HCT116 (cell line): Measurements from ENCODE around the gene ACTBL2. TPM values are rescaled to one million over a fixed set of nuclear protein-coding genes. Genes with fewer than 3 reads are reported as not detected.

Source experiments
- ATAC-seq: fragments of 200-7000 bp; cut with Tn5 transposase; 2 replicates; pipeline ENCODE4 v1.9.1; 2020; ENCODE audit warnings: mild to moderate bottlenecking, moderate library complexity
- BruUV-seq: library from RNA; stranded (reverse); fragments of 400-500 nt; replicated peaks from 2 replicates; lab custom pipeline; 2021; lab: Mats Ljungman, UMichigan
- CTCF ChIA-PET: fragments of 300-600 bp; sonication (Branson Sonifier 250); formaldehyde crosslinking; loops from one replicate; lab custom pipeline; 2021; ENCODE audit warnings: antibody characterized with exemption; lab: Charles Lee
- POLR2A ChIA-PET: fragments of 300-600, 350-600 bp; sonication (Branson Sonifier 250); formaldehyde crosslinking; loops from one replicate; lab custom pipeline; 2021; ENCODE audit warnings: antibody characterized with exemption; lab: Charles Lee
- RAD21 ChIA-PET, 2 experiments: fragments of 300-600 bp; sonication (Branson Sonifier 250); formaldehyde crosslinking; loops; one replicate each; lab custom pipeline; 2023; ENCODE audit warnings: low total read pairs in 2 of 2; ENCODE audit not compliant: uncharacterized antibody in 2 of 2, unreplicated experiment in 2 of 2, low non-redundant PET in 1 of 2; lab: Charles Lee
- DNase-seq: peaks from one replicate; pipeline ENCODE4 v3.0.0-alpha.2; 2010; ENCODE audit warnings: low read depth, low spot score
- H2AFZ ChIP-seq: fragments of 200-600 bp; shearing (Covaris generic), sonication (generic); 2 replicates; pipeline ENCODE4 v1.6.1; 2017; ENCODE audit warnings: low read depth, mixed run types, mixed read lengths, antibody characterized with exemption, low read length; ENCODE audit not compliant: poor library complexity, severe bottlenecking
- H3K27ac ChIP-seq: 2 replicates; pipeline ENCODE4 v1.5.1; 2012; ENCODE audit warnings: low read depth, low read length
- H3K27me3 ChIP-seq: fragments of 200-600 bp; sonication (generic); 2 replicates; pipeline ENCODE4 v1.6.1; 2016; ENCODE audit warnings: mixed run types, low read length, mixed read lengths; ENCODE audit not compliant: insufficient read depth
- H3K36me3 ChIP-seq, 2 experiments: fragments of 200-500 bp in 1 of 2; fragments of 200-600 bp in 1 of 2; sonication (Bioruptor generic) in 1 of 2; sonication (generic) in 1 of 2; 2 replicates each; pipeline versions ENCODE4 v1.5.1 to v1.6.1; 2014 to 2016; ENCODE audit warnings: low read length in 2 of 2, inconsistent platforms in 1 of 2, mixed read lengths in 1 of 2, mixed run types in 1 of 2; ENCODE audit not compliant: insufficient read depth in 2 of 2, control insufficient read depth in 1 of 2
- H3K4me1 ChIP-seq, 2 experiments: fragments of 200-600 bp in 1 of 2; sonication (generic) in 1 of 2; 2 replicates each; pipeline versions ENCODE4 v1.5.1 to v1.6.1; 2012 to 2017; ENCODE audit warnings: low read length in 2 of 2, inconsistent platforms in 1 of 2, mild to moderate bottlenecking in 1 of 2, mixed read lengths in 1 of 2, mixed run types in 1 of 2, moderate library complexity in 1 of 2; ENCODE audit not compliant: insufficient read depth in 2 of 2, control insufficient read depth in 1 of 2
- H3K4me2 ChIP-seq: fragments of 200-600 bp; sonication (generic); 2 replicates; pipeline ENCODE4 v1.6.1; 2017; ENCODE audit warnings: mixed run types, low read length, mixed read lengths
- H3K4me3 ChIP-seq, 2 experiments: fragments of 200-600 bp in 1 of 2; sonication (generic) in 1 of 2; replicated peaks in 1 of 2; 2 replicates each; pipeline ENCODE4 v1.5.1; 2011 to 2016; ENCODE audit warnings: low read length in 2 of 2, control low read depth in 1 of 2, low read depth in 1 of 2, mild to moderate bottlenecking in 1 of 2, mixed read lengths in 1 of 2, mixed run types in 1 of 2
- H3K79me2 ChIP-seq: fragments of 200-600 bp; sonication (generic); 2 replicates; pipeline ENCODE4 v1.6.1; 2017; ENCODE audit warnings: mild to moderate bottlenecking, mixed run types, low read length, moderate library complexity, mixed read lengths; ENCODE audit not compliant: insufficient read depth
- H3K9ac ChIP-seq: fragments of 200-600 bp; sonication (generic); 2 replicates; pipeline ENCODE4 v1.6.1; 2016; ENCODE audit warnings: low read length, mixed read lengths
- H3K9me2 ChIP-seq: fragments of 200-600 bp; sonication (generic), shearing (Covaris generic); 2 replicates; pipeline ENCODE4 v1.6.1; 2017; ENCODE audit warnings: mixed run types, mild to moderate bottlenecking, moderate library complexity; ENCODE audit not compliant: insufficient read depth
- H3K9me3 ChIP-seq, 2 experiments: fragments of 200-500 bp in 1 of 2; fragments of 200-600 bp in 1 of 2; sonication (Bioruptor generic) in 1 of 2; sonication (generic) in 1 of 2; 2 replicates each; pipeline ENCODE4 v1.6.1; 2014 to 2017; ENCODE audit warnings: low read length in 2 of 2, mixed read lengths in 2 of 2, inconsistent platforms in 1 of 2, low read depth in 1 of 2, mild to moderate bottlenecking in 1 of 2, mixed run types in 1 of 2, moderate library complexity in 1 of 2; ENCODE audit not compliant: control insufficient read depth in 1 of 2, insufficient read depth in 1 of 2
- H4K20me1 ChIP-seq: fragments of 200-600 bp; sonication (generic), shearing (Covaris generic); 2 replicates; pipeline ENCODE4 v1.6.1; 2017; ENCODE audit warnings: mixed run types, mild to moderate bottlenecking, moderate library complexity; ENCODE audit not compliant: insufficient read depth
- CBX3 ChIP-seq: IDR thresholded peaks from 2 replicates; pipeline ENCODE4 v1.6.1; 2012; ENCODE audit warnings: low read depth
- CEBPB ChIP-seq: IDR thresholded peaks from 2 replicates; pipeline ENCODE4 v1.6.1; 2012; ENCODE audit warnings: low read depth
- EGR1 ChIP-seq: IDR thresholded peaks from 2 replicates; pipeline ENCODE4 v1.6.1; 2012; ENCODE audit warnings: low read depth
- ELF1 ChIP-seq: IDR thresholded peaks from 2 replicates; pipeline ENCODE4 v1.6.1; 2012; ENCODE audit warnings: low read depth, borderline replicate concordance
- FOSL1 ChIP-seq: IDR thresholded peaks from 2 replicates; pipeline ENCODE4 v1.6.1; 2012; ENCODE audit warnings: low read depth
- JUND ChIP-seq: IDR thresholded peaks from 2 replicates; pipeline ENCODE4 v1.6.1; 2012
- POLR2A ChIP-seq: IDR thresholded peaks from 2 replicates; pipeline ENCODE4 v1.7.0; 2011; ENCODE audit warnings: borderline replicate concordance; ENCODE audit not compliant: insufficient read depth, insufficient read length; ENCODE audit errors: extremely low read depth
- POLR2AphosphoS5 ChIP-seq: IDR thresholded peaks from 2 replicates; pipeline ENCODE4 v1.6.1; 2011; ENCODE audit warnings: mild to moderate bottlenecking, low read depth, low read length, moderate library complexity
- RAD21 ChIP-seq: IDR thresholded peaks from 2 replicates; pipeline ENCODE4 v1.6.1; 2012; ENCODE audit warnings: low read depth, mild to moderate bottlenecking
- SIN3A ChIP-seq: IDR thresholded peaks from 2 replicates; pipeline ENCODE4 v1.6.1; 2012; ENCODE audit warnings: low read depth
- SP1 ChIP-seq: IDR thresholded peaks from 2 replicates; pipeline ENCODE4 v1.6.1; 2012; ENCODE audit warnings: low read depth
- SRF ChIP-seq: IDR thresholded peaks from 2 replicates; pipeline ENCODE4 v1.6.1; 2012; ENCODE audit warnings: low read depth
- TCF7L2 ChIP-seq: IDR thresholded peaks from 2 replicates; pipeline ENCODE4 v1.7.0; 2011; ENCODE audit warnings: borderline replicate concordance, inconsistent platforms; ENCODE audit not compliant: insufficient read depth, insufficient read length; ENCODE audit errors: extremely low read depth
- YY1 ChIP-seq: IDR thresholded peaks from 2 replicates; pipeline ENCODE4 v1.6.1; 2011; ENCODE audit warnings: low read length, low read depth, moderate library complexity, mild to moderate bottlenecking; ENCODE audit not compliant: insufficient replicate concordance; ENCODE audit errors: extremely low read depth
- ZFX ChIP-seq: fragments of 450-650 bp; IDR thresholded peaks from 2 replicates; pipeline ENCODE4 v1.6.1; 2017
- ZNF274 ChIP-seq: fragments of 200-500 bp; sonication (Bioruptor generic); IDR thresholded peaks from 2 replicates; pipeline ENCODE4 v1.6.1; 2014; ENCODE audit warnings: mild to moderate bottlenecking, low read depth, low read length, inconsistent platforms
- intact Hi-C: fragments of 100-400 bp; cut with micrococcal nuclease; formaldehyde crosslinking; loops from 2 replicates; pipeline ENCODE4 v1.10.0; 2022
- total RNA-seq: library from RNA; stranded (reverse); gene quantifications from one replicate; pipeline ENCODE4 v1.2.1, GENCODE V29; 2021; ENCODE audit not compliant: unreplicated experiment
- TF ChIP-seq, protein P1 (sequence below): IDR thresholded peaks from 2 replicates; pipeline ENCODE4 v1.6.1; 2012; ENCODE audit warnings: low read depth
- TF ChIP-seq, protein P2 (sequence below): IDR thresholded peaks from 2 replicates; pipeline ENCODE4 v1.6.1; 2012
- TF ChIP-seq, protein P3 (sequence below): IDR thresholded peaks from 2 replicates; pipeline ENCODE4 v1.6.1; 2012

The ACTBL2 gene
- total RNA-seq, 1 experiment from 2014 or later = 0.07 TPM

DNA sequence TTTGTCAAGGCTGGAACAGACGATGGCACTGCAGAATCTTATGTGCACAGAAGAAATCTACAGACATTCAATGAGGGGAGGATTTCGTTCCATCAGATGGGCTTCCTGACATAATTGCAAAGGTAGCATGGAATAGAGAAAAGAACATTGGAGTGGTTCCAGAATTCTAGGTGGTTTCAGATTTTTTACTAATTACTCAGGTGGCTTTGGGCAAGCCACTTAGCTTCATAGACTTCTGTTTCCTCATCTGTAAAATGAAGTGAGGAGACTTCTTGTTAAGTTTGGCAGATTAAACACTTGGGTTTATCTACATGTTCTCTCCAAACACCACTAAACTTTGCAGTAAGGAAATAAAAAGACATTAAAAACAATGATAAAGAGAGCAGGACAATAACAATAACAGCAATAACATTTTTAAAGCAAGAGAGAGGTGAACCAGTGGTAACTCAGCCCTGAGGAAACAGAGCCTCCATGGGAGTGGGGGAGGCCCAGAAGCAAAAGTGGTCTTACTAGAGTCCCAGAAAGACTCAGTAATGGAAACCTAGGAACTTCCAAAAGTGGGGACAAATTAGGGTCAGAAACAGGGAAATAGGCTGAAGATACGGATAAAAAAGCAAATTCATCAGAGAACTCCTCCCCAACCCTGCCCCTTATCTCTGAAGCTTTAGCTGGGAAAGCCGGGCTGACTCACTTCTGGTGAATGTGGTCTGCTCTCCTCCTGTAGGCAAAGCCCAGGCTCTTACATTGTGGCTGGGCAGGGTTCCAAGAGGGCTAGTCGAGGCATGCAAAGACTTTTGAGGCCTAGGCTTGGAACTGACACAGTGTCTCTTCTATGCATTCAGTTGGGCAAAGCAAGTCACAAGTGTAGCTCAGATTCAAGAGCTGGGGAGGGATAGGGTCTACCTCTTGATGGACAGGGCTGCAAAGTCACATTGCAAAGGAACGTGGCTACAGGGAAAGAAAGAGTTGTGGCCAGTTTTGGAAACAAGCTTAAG lies 11.8 kb upstream of the ACTBL2 start:
- Histone ChIP-seq H3K9ac (peak overlapping the region; percentile 61), H3K4me1 (peaks cover 40 to 56% of the 10 kb centered on the region in 2 experiments), H3K36me3 (no peaks in the 10 kb centered on the region), H3K9me2 (no peaks in the 10 kb centered on the region), H2AFZ (peak overlapping the region; percentile 84), H4K20me1 (no peaks in the 10 kb centered on the region), H3K4me2 (peak overlapping the region; percentile 87), H3K27me3 (no peaks in the 10 kb centered on the region), H3K9me3 (no peaks in the 10 kb centered on the region), H3K79me2 (no peaks in the 10 kb centered on the region), H3K27ac (peak overlapping the region; percentile 75), H3K4me3 (peak overlapping the region; percentile 2 to 47; a peak in 3 of 4 replicates)
- POLR2A ChIA-PET = interaction anchor here (0.7 to 1.2 kb wide), 3 partner anchors 111 to 966 kb away, joined by 3 read pairs; partner anchors contain the start of gene PLK2
- intact Hi-C loops = loop anchor here (1.0 kb wide), 1 partner anchor 195 kb away; no protein-coding TSS in a partner anchor
- DNase-seq = peak; percentile 90
- RAD21 ChIA-PET = interaction anchor here (1.0 to 1.5 kb wide), 4 partner anchors 59 to 285 kb away, joined by 3 to 4 read pairs (median 4); no protein-coding TSS in a partner anchor
- TSS peak; percentile 96 for BruUV-seq
- CTCF ChIA-PET = interaction anchor here (1.3 to 2.7 kb wide), 4 partner anchors 52 to 285 kb away, joined by 3 to 12 read pairs (median 6); no protein-coding TSS in a partner anchor
- ATAC-seq = peak; percentile 92
- TF ChIP-seq POLR2AphosphoS5 (peak; percentile 72), SIN3A (no peak), JUND (peak; percentile 90), RAD21 (peak; percentile 25; the same call in 1 of the 2 replicates), FOSL1 (peak; percentile 85), ZNF274 (no peak), ZFX (peak; percentile 52; the same call in 1 of the 2 replicates), SP1 (peak; percentile 90), POLR2A (no peak), YY1 (no peak), ELF1 (no peak), SRF (no peak; the same call in 1 of the 2 replicates), TCF7L2 (peak; percentile 67), CBX3 (peak; percentile 91), EGR1 (no peak), CEBPB (peak; percentile 58; the same call in 1 of the 2 replicates)
- TF ChIP-seq, protein P1, sequence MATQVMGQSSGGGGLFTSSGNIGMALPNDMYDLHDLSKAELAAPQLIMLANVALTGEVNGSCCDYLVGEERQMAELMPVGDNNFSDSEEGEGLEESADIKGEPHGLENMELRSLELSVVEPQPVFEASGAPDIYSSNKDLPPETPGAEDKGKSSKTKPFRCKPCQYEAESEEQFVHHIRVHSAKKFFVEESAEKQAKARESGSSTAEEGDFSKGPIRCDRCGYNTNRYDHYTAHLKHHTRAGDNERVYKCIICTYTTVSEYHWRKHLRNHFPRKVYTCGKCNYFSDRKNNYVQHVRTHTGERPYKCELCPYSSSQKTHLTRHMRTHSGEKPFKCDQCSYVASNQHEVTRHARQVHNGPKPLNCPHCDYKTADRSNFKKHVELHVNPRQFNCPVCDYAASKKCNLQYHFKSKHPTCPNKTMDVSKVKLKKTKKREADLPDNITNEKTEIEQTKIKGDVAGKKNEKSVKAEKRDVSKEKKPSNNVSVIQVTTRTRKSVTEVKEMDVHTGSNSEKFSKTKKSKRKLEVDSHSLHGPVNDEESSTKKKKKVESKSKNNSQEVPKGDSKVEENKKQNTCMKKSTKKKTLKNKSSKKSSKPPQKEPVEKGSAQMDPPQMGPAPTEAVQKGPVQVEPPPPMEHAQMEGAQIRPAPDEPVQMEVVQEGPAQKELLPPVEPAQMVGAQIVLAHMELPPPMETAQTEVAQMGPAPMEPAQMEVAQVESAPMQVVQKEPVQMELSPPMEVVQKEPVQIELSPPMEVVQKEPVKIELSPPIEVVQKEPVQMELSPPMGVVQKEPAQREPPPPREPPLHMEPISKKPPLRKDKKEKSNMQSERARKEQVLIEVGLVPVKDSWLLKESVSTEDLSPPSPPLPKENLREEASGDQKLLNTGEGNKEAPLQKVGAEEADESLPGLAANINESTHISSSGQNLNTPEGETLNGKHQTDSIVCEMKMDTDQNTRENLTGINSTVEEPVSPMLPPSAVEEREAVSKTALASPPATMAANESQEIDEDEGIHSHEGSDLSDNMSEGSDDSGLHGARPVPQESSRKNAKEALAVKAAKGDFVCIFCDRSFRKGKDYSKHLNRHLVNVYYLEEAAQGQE = no peak
- TF ChIP-seq, protein P2, sequence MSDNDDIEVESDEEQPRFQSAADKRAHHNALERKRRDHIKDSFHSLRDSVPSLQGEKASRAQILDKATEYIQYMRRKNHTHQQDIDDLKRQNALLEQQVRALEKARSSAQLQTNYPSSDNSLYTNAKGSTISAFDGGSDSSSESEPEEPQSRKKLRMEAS = peak; percentile 80
- TF ChIP-seq, protein P3, sequence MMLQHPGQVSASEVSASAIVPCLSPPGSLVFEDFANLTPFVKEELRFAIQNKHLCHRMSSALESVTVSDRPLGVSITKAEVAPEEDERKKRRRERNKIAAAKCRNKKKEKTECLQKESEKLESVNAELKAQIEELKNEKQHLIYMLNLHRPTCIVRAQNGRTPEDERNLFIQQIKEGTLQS = no peak; the same call in 1 of the 2 replicates
